ENCODE data around the gene AFAP1L2. TPM values are rescaled to one million over a fixed set of nuclear protein-coding genes. Genes with fewer than 3 reads are reported as not detected.

AFAP1L2 gene
- total RNA-seq, 1 donor from 2014 or later, result 3.9 TPM

Other genes with a start within 250 kb of the AFAP1L2 start
- gene CCDC186, start 230.3 kb downstream of the AFAP1L2 start, total RNA-seq, result 19.5 TPM
- gene TDRD1, start 225.1 kb downstream of the AFAP1L2 start, total RNA-seq, result 1.2 TPM
- not detected for gene VWA2, start 165.2 kb downstream of the AFAP1L2 start, total RNA-seq